ENCODE data around the gene CLEC1A. TPM values are rescaled to one million over a fixed set of nuclear protein-coding genes. Genes with fewer than 3 reads are reported as not detected.

Gene CLEC1A
- polyA plus RNA-seq, 1 donor from 2014 or later = not detected

DNA sequence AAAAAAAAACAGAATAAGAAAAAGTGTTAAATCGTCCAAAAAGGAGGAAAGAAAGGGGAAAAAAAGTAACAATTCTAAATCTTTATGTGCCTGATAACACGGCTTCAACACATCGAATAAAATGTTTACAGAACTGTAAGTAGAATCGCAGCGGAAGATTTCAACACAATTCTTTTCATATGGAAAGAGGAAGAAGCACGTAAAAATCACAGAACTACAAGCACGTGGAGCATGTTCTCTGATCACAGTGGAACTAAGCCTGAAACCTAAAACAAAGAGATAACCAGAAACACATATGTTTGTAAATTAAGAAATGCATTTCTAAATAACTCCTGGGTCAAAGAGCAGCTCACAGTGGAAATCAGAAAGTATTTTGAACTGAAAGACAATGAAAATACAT is 22.5 kb upstream of the CLEC1A start:
- no peaks in the 10 kb centered on the region for H3K9me2 ChIP-seq (ENCODE audit: insufficient read depth, low read length)
- no peak overlapping the region for H3K27ac ChIP-seq (ENCODE audit: low read length)
- no peak overlapping the region for H3K9ac ChIP-seq (ENCODE audit: low read length)
- no peaks in the 10 kb centered on the region for H4K20me1 ChIP-seq (ENCODE audit: insufficient read depth)
- H3K9me3 ChIP-seq (ENCODE audit: low read length) = no peaks in the 10 kb centered on the region
- no peaks in the 10 kb centered on the region for H3F3A ChIP-seq (ENCODE audit: insufficient read depth, low read length, poor library complexity, severe bottlenecking)
- no peak overlapping the region for H3K4me3 ChIP-seq (ENCODE audit: low read length)
- no peaks in the 10 kb centered on the region for H3K27me3 ChIP-seq (ENCODE audit: insufficient read depth, low read depth, low read length)
- H3K79me2 ChIP-seq (replicated peaks; ENCODE audit: insufficient read depth, low read length) = no peaks in the 10 kb centered on the region
- no peak overlapping the region for H2AFZ ChIP-seq (ENCODE audit: low read depth, low read length)
- TF ChIP-seq EP300 (conservative IDR thresholded peaks at IDR 0.05; ENCODE audit: poor library complexity, severe bottlenecking) = no peak
- TF ChIP-seq RAD21 (conservative IDR thresholded peaks at IDR 0.05) = no peak
- no peak for TF ChIP-seq REST (IDR thresholded peaks at IDR 0.05; ENCODE audit: borderline replicate concordance)
- TF ChIP-seq CTCF (IDR thresholded peaks at IDR 0.05; ENCODE audit: poor library complexity, severe bottlenecking) = no peak
- no peak for TF ChIP-seq MXI1 (conservative IDR thresholded peaks at IDR 0.05; ENCODE audit: poor library complexity, severe bottlenecking)
- no peak for TF ChIP-seq TAF1 (IDR thresholded peaks at IDR 0.05; ENCODE audit: low read depth)
- no peak for TF ChIP-seq SMC3 (conservative IDR thresholded peaks at IDR 0.05; ENCODE audit: poor library complexity)
- no peak for TF ChIP-seq POLR2AphosphoS5 (IDR thresholded peaks at IDR 0.05)
- TF ChIP-seq EZH2 (IDR thresholded peaks at IDR 0.05; ENCODE audit: borderline replicate concordance, insufficient read depth, low read length, poor library complexity, severe bottlenecking) = no peak
- H3K36me3 ChIP-seq (ENCODE audit: insufficient read depth, low read length) = no peaks in the 10 kb centered on the region
- no peak overlapping the region for H3K4me2 ChIP-seq (ENCODE audit: low read length)

GRCh38 chr12:10119066-10119465 is 20.3 kb upstream of the CLEC1A start:
- TF ChIP-seq EP300 (conservative IDR thresholded peaks at IDR 0.05; ENCODE audit: poor library complexity, severe bottlenecking) (no peak), RAD21 (conservative IDR thresholded peaks at IDR 0.05) (no peak), REST (IDR thresholded peaks at IDR 0.05; ENCODE audit: borderline replicate concordance) (no peak), SMC3 (conservative IDR thresholded peaks at IDR 0.05; ENCODE audit: poor library complexity) (no peak), EZH2 (IDR thresholded peaks at IDR 0.05; ENCODE audit: borderline replicate concordance, insufficient read depth, low read length, poor library complexity, severe bottlenecking) (no peak), POLR2AphosphoS5 (IDR thresholded peaks at IDR 0.05) (no peak), TAF1 (IDR thresholded peaks at IDR 0.05; ENCODE audit: low read depth) (no peak), CTCF (IDR thresholded peaks at IDR 0.05; ENCODE audit: poor library complexity, severe bottlenecking) (no peak), MXI1 (conservative IDR thresholded peaks at IDR 0.05; ENCODE audit: poor library complexity, severe bottlenecking) (no peak)
- H3K9me3 ChIP-seq (ENCODE audit: low read length) = no peaks in the 10 kb centered on the region
- no peaks in the 10 kb centered on the region for H3K79me2 ChIP-seq (replicated peaks; ENCODE audit: insufficient read depth, low read length)
- no peaks in the 10 kb centered on the region for H3K9me2 ChIP-seq (ENCODE audit: insufficient read depth, low read length)
- H3K9ac ChIP-seq (ENCODE audit: low read length) = no peak overlapping the region
- no peaks in the 10 kb centered on the region for H4K20me1 ChIP-seq (ENCODE audit: insufficient read depth)
- no peaks in the 10 kb centered on the region for H3K27me3 ChIP-seq (ENCODE audit: insufficient read depth, low read depth, low read length)
- H3K4me3 ChIP-seq (ENCODE audit: low read length) = no peak overlapping the region
- no peaks in the 10 kb centered on the region for H3K36me3 ChIP-seq (ENCODE audit: insufficient read depth, low read length)
- H2AFZ ChIP-seq (ENCODE audit: low read depth, low read length) = no peak overlapping the region
- H3F3A ChIP-seq (ENCODE audit: insufficient read depth, low read length, poor library complexity, severe bottlenecking) = no peaks in the 10 kb centered on the region
- no peak overlapping the region for H3K27ac ChIP-seq (ENCODE audit: low read length)
- H3K4me2 ChIP-seq (ENCODE audit: low read length) = no peak overlapping the region
